Pancreas (tissue), 8 donors: ENCODE measurements around the gene RREB1. TPM values are rescaled to one million over a fixed set of nuclear protein-coding genes. Genes with fewer than 3 reads are reported as not detected.

Experiments used
- polyA plus RNA-seq, 2 donors: library from polyadenylated mRNA; stranded (reverse); fragments of 200-250 nt; gene quantifications; one replicate each; pipeline ENCODE4 v1.2.3, GENCODE V29; 2013
- total RNA-seq, 6 donors: library from RNA; stranded (reverse); fragmentation: NEBNext Ultra II Directional in 4 of 6; extraction: Animal tissue kit (Norgen Biotek cat#: 25700) in 4 of 6; gene quantifications; one replicate each; pipeline versions ENCODE4 v1.2.1 to v1.2.4, GENCODE V29; 2021 to 2023
- donor health status: healthy with polysubstance abuse.
- donor health status: DM: no; HTN: no; CAD: no; lungs with moderate emphysema.
- donor health status: DM: no; HTN: no; CAD: no.
- donor health status: Bipolar disorder and iron deficiency.
- donor health status: DM: yes; HTN: yes; CAD: no.
- donor health status: DM: no; HTN: no; CAD: no.
- donor health status: DM: no; HTN: no; CAD: no.
- donor health status: DM: yes; HTN: yes; CAD: no.

Gene RREB1
- total and polyA plus RNA-seq, 8 donors: 8.9 to 45.3 (median 29.1) TPM

Other genes with a start within 250 kb of the RREB1 start
- 100 to 1,000 TPM in 3 of 6 donors, 10 to 100 TPM in 3; 64.3 to 138 (median 109) TPM for gene SSR1, start 205.2 kb downstream of the RREB1 start, total RNA-seq
- 10 to 100 TPM; 11.5 to 37.0 TPM for gene SSR1, start 205.2 kb downstream of the RREB1 start, polyA plus RNA-seq